ENCODE results near the gene ARL5B.

Gene ARL5B

GRCh38 chr10:18619016-18619415 is 40.2 kb upstream of the ARL5B start (continued):
- no peak for TF ChIP-seq ZNF280C (tag by site-specific recombination; IDR thresholded peaks at IDR 0.05)
- TF ChIP-seq ZNF600 (tag by site-specific recombination; IDR thresholded peaks at IDR 0.05): no peak
- TF ChIP-seq ZNF2 (tag by site-specific recombination; IDR thresholded peaks at IDR 0.05): no peak
- no peak for TF ChIP-seq ZBTB48 (tag by site-specific recombination; IDR thresholded peaks at IDR 0.05)

GRCh38 chr10:18620856-18621255 is 38.4 kb upstream of the ARL5B start:
- Histone ChIP-seq H3K36me3 (ENCODE audit: control insufficient read depth in 2 of 2, insufficient read depth in 1 of 2, low read length in 2 of 2) (peaks cover 0 to 10% of the 10 kb centered on the region in 2 experiments; a peak in 2 of 3 replicates), H3K27ac (ENCODE audit: extremely low read depth, low read depth, low read length) (no peak overlapping the region), H3K9me3 (ENCODE audit: control insufficient read depth, insufficient read depth, low read depth, low read length) (no peaks in the 10 kb centered on the region), H3K4me3 (ENCODE audit: low read depth, low read length) (no peak overlapping the region), H3K4me1 (ENCODE audit: control insufficient read depth, insufficient read depth, low read length) (peaks cover 2% of the 10 kb centered on the region; the same call in 1 of the 2 replicates)
- CTCF ChIA-PET: no interaction called here
- no peak for TF ChIP-seq HOXA7 (CRISPR knock-in tag; IDR thresholded peaks at IDR 0.05; ENCODE audit: borderline replicate concordance)
- no peak for TF ChIP-seq SCRT1 (tag by site-specific recombination; IDR thresholded peaks at IDR 0.05; ENCODE audit: borderline replicate concordance)
- no peak for TF ChIP-seq ZNF624 (tag by site-specific recombination; IDR thresholded peaks at IDR 0.05)
- no peak for TF ChIP-seq ZNF26 (tag by site-specific recombination; IDR thresholded peaks at IDR 0.05)
- no peak for TF ChIP-seq ZBTB1 (tag by site-specific recombination; IDR thresholded peaks at IDR 0.05)
- no peak for TF ChIP-seq ZNF2 (tag by site-specific recombination; IDR thresholded peaks at IDR 0.05)
- TF ChIP-seq ZBTB10 (tag by site-specific recombination; IDR thresholded peaks at IDR 0.05): no peak
- no peak for TF ChIP-seq ZNF701 (tag by site-specific recombination; IDR thresholded peaks at IDR 0.05)
- TF ChIP-seq OVOL3 (tag by site-specific recombination; IDR thresholded peaks at IDR 0.05): no peak
- no peak for TF ChIP-seq ZNF324 (tag by site-specific recombination; IDR thresholded peaks at IDR 0.05)
- no peak for TF ChIP-seq ELK4 (IDR thresholded peaks at IDR 0.05; ENCODE audit: borderline replicate concordance, low read depth, low read length)
- no peak for TF ChIP-seq SALL2 (tag by site-specific recombination; IDR thresholded peaks at IDR 0.05; ENCODE audit: borderline replicate concordance)
- no peak for TF ChIP-seq ZNF529 (tag by site-specific recombination; IDR thresholded peaks at IDR 0.05; ENCODE audit: insufficient replicate concordance)
- TF ChIP-seq ZSCAN16 (tag by site-specific recombination; IDR thresholded peaks at IDR 0.05): no peak
- no peak for TF ChIP-seq ZNF692 (tag by site-specific recombination; IDR thresholded peaks at IDR 0.05)
- no peak for TF ChIP-seq ZNF776 (tag by site-specific recombination; IDR thresholded peaks at IDR 0.05; ENCODE audit: borderline replicate concordance)
- TF ChIP-seq ZNF354C (tag by site-specific recombination; IDR thresholded peaks at IDR 0.05; ENCODE audit: borderline replicate concordance, low read depth): no peak
- POLR2A ChIA-PET: interaction anchor here (0.6 kb wide), 1 partner anchor 18 kb away, joined by 3 read pairs; no protein-coding TSS in a partner anchor

All from HEK293 (cell line).